Caco-2 (cell line): ENCODE results near the gene MYLK3. TPM values are rescaled to one million over a fixed set of nuclear protein-coding genes. Genes with fewer than 3 reads are reported as not detected.

ENCODE experiments used
- BruUV-seq: library from RNA; stranded (reverse); fragments of 400-500 nt; replicated peaks from 2 replicates; lab custom pipeline; 2021; lab: Mats Ljungman, UMichigan
- CTCF ChIA-PET: fragments of 300-600 bp; sonication (Branson Sonifier 250); formaldehyde crosslinking; loops from one replicate; lab custom pipeline; 2022; ENCODE audit warnings: antibody characterized with exemption; lab: Charles Lee
- POLR2A ChIA-PET: fragments of 300-600 bp; sonication (Branson Sonifier 250); formaldehyde crosslinking; loops from one replicate; lab custom pipeline; 2022; ENCODE audit warnings: antibody characterized with exemption; lab: Charles Lee
- DNase-seq, 2 experiments: peaks; one replicate each; pipeline versions ENCODE4 v3.0.0 to v3.0.0-alpha.2; 2020 to 2022
- H3K27me3 ChIP-seq: replicated peaks from 2 replicates; pipeline ENCODE4 v1.6.0; 2011; ENCODE audit warnings: low read length; ENCODE audit not compliant: control insufficient read depth, insufficient read depth
- H3K36me3 ChIP-seq: 2 replicates; pipeline ENCODE4 v1.5.1; 2011; ENCODE audit warnings: low read length; ENCODE audit not compliant: control insufficient read depth, insufficient read depth
- H3K4me1 ChIP-seq: fragments of 250-450 bp; sonication (Bioruptor Pico); 2 replicates; pipeline ENCODE4 v1.5.1; 2020; ENCODE audit warnings: mild to moderate bottlenecking
- H3K4me3 ChIP-seq: 2 replicates; pipeline ENCODE4 v1.5.1; 2011; ENCODE audit warnings: low read depth, mild to moderate bottlenecking, control low read depth, low read length
- H3K9me3 ChIP-seq: fragments of 250-450 bp; sonication (Bioruptor Pico); 2 replicates; pipeline ENCODE4 v1.5.1; 2020; ENCODE audit warnings: mild to moderate bottlenecking, moderate library complexity
- H3K27ac Mint-ChIP-seq: one replicate; pipeline ENCODE4 v1.8.0; 2022; ENCODE audit warnings: mixed read lengths; ENCODE audit not compliant: unreplicated experiment
- H3K27me3 Mint-ChIP-seq: one replicate; pipeline ENCODE4 v1.8.0; 2022; ENCODE audit warnings: mixed read lengths; ENCODE audit not compliant: insufficient read depth, unreplicated experiment
- H3K36me3 Mint-ChIP-seq: one replicate; pipeline ENCODE4 v1.8.0; 2022; ENCODE audit warnings: mild to moderate bottlenecking, mixed read lengths; ENCODE audit not compliant: insufficient read depth, unreplicated experiment
- H3K4me1 Mint-ChIP-seq: one replicate; pipeline ENCODE4 v1.8.0; 2022; ENCODE audit warnings: low read depth, mixed read lengths; ENCODE audit not compliant: unreplicated experiment
- H3K4me3 Mint-ChIP-seq: one replicate; pipeline ENCODE4 v1.8.0; 2022; ENCODE audit warnings: mild to moderate bottlenecking, moderate library complexity, mixed read lengths; ENCODE audit not compliant: unreplicated experiment
- H3K9me3 Mint-ChIP-seq: one replicate; pipeline ENCODE4 v1.8.0; 2022; ENCODE audit warnings: mixed read lengths; ENCODE audit not compliant: unreplicated experiment
- intact Hi-C: fragments of 100-400 bp; cut with micrococcal nuclease; formaldehyde crosslinking; loops from one replicate; pipeline ENCODE4 v1.10.0; 2022; ENCODE audit not compliant: unreplicated experiment
- total RNA-seq: library from RNA; stranded (reverse); gene quantifications from 2 replicates; pipeline ENCODE4 v1.2.3, GENCODE V29; 2022
- TF ChIP-seq, protein P1 (sequence below), 2 experiments: fragments of 200-600 bp in 1 of 2; IDR thresholded peaks; 1 replicate in 1 of 2; 2 replicates in 1 of 2; pipeline versions ENCODE4 v1.5.1 to v1.8.0; 2011 to 2022; ENCODE audit warnings: antibody characterized with exemption in 1 of 2, control low read depth in 1 of 2, inconsistent platforms in 1 of 2, low read depth in 1 of 2, low read length in 1 of 2, mild to moderate bottlenecking in 1 of 2, moderate library complexity in 1 of 2; ENCODE audit not compliant: insufficient read depth in 1 of 2, severe bottlenecking in 1 of 2, unreplicated experiment in 1 of 2

The MYLK3 gene
- total RNA-seq, 1 experiment from 2014 or later: 1.2 TPM

DNA sequence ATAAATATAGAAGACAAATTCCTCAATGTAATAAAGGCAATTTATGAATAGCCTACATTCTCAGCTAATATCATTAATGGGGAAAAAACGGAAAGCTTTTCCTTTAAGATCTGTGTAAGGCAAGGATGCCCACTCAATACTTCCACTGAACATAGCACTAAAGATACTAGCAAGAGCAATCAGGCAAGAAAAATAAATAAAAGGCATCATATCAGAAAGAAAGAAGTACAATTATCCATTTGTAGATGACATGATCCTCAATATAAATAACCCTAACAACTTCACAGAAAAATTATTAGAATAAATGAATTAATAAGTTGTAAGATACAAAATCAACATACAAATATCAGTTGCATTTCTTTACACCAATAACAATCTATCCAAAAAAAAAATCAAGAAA, 45.7 kb upstream of the MYLK3 start:
- H3K4me3 Mint-ChIP-seq: no peak overlapping the region

DNA sequence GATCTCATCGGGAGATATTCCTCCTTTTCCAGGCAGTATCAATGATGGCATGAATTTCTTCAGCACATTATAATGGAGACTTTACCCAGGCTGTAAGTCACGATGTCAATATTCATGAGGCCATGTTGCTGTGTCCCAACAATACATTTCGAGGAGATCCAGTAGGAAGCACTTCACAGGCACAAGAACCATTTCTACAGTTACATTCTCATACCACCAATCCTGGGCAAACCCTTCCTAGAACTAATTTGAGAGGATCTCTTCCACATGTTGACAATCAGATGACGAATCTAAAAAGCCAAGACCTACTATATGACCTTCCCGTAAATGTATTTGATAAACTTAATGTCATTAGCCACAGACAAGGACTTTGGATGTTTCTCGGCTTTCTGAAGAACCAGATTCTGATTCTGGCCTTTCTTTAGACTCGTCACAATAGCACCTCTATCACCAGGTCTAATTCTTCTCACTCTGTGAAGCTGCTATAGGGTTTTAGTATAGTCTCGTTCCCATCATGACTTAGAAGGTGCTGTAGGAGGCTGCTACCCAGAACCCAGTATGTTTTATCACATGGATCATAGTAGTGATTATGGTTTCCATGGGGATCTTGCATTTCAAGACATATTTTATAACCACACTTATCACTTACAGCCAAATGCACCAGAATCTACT, 42.6 kb upstream of the MYLK3 start:
- Mint-ChIP-seq H3K9me3 (peaks cover 34% of the 10 kb centered on the region), H3K36me3 (peaks cover 17% of the 10 kb centered on the region), H3K4me1 (peaks cover 6% of the 10 kb centered on the region), H3K27me3 (no peaks in the 10 kb centered on the region), H3K4me3 (peak overlapping the region; percentile 78), H3K27ac (no peak overlapping the region)
- ChIA-PET CTCF (interaction anchor here (1.3 to 1.4 kb wide), 2 partner anchors 10 to 117 kb away, joined by 5 to 8 read pairs; no protein-coding TSS in a partner anchor), POLR2A (interaction anchor here (1.2 kb wide), 1 partner anchor 117 kb away, joined by 3 read pairs; no protein-coding TSS in a partner anchor)
- Histone ChIP-seq H3K9me3 (no peaks in the 10 kb centered on the region), H3K27me3 (no peaks in the 10 kb centered on the region), H3K4me1 (peaks cover 14% of the 10 kb centered on the region), H3K4me3 (peak overlapping the region; percentile 55), H3K36me3 (no peaks in the 10 kb centered on the region)
- BruUV-seq: no TSS peak
- intact Hi-C loops: no loop called here
- TF ChIP-seq, protein P1, sequence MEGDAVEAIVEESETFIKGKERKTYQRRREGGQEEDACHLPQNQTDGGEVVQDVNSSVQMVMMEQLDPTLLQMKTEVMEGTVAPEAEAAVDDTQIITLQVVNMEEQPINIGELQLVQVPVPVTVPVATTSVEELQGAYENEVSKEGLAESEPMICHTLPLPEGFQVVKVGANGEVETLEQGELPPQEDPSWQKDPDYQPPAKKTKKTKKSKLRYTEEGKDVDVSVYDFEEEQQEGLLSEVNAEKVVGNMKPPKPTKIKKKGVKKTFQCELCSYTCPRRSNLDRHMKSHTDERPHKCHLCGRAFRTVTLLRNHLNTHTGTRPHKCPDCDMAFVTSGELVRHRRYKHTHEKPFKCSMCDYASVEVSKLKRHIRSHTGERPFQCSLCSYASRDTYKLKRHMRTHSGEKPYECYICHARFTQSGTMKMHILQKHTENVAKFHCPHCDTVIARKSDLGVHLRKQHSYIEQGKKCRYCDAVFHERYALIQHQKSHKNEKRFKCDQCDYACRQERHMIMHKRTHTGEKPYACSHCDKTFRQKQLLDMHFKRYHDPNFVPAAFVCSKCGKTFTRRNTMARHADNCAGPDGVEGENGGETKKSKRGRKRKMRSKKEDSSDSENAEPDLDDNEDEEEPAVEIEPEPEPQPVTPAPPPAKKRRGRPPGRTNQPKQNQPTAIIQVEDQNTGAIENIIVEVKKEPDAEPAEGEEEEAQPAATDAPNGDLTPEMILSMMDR (IDR thresholded peaks at IDR 0.05; ENCODE audit: insufficient read depth in 1 of 2, low read depth in 1 of 2, low read length in 1 of 2, severe bottlenecking in 1 of 2, unreplicated experiment in 1 of 2): no peak
- no peak for DNase-seq

More for the DNA sequence above, 45.7 kb upstream of the MYLK3 start:
- H3K4me1 Mint-ChIP-seq: no peaks in the 10 kb centered on the region
- no peak for DNase-seq
- H3K27ac Mint-ChIP-seq: no peak overlapping the region
- intact Hi-C loops: no loop called here
- no TSS peak for BruUV-seq
- peaks cover 14% of the 10 kb centered on the region for H3K36me3 Mint-ChIP-seq
- H3K9me3 Mint-ChIP-seq: peaks cover 23% of the 10 kb centered on the region
- Histone ChIP-seq H3K4me1 (peaks cover 8% of the 10 kb centered on the region), H3K27me3 (no peaks in the 10 kb centered on the region), H3K9me3 (no peaks in the 10 kb centered on the region), H3K36me3 (no peaks in the 10 kb centered on the region), H3K4me3 (no peak overlapping the region)
- H3K27me3 Mint-ChIP-seq: no peaks in the 10 kb centered on the region
- CTCF ChIA-PET: no interaction called here
- TF ChIP-seq, protein P1 (IDR thresholded peaks at IDR 0.05; ENCODE audit: insufficient read depth in 1 of 2, low read depth in 1 of 2, low read length in 1 of 2, severe bottlenecking in 1 of 2, unreplicated experiment in 1 of 2): no peak
- POLR2A ChIA-PET: no interaction called here

DNA sequence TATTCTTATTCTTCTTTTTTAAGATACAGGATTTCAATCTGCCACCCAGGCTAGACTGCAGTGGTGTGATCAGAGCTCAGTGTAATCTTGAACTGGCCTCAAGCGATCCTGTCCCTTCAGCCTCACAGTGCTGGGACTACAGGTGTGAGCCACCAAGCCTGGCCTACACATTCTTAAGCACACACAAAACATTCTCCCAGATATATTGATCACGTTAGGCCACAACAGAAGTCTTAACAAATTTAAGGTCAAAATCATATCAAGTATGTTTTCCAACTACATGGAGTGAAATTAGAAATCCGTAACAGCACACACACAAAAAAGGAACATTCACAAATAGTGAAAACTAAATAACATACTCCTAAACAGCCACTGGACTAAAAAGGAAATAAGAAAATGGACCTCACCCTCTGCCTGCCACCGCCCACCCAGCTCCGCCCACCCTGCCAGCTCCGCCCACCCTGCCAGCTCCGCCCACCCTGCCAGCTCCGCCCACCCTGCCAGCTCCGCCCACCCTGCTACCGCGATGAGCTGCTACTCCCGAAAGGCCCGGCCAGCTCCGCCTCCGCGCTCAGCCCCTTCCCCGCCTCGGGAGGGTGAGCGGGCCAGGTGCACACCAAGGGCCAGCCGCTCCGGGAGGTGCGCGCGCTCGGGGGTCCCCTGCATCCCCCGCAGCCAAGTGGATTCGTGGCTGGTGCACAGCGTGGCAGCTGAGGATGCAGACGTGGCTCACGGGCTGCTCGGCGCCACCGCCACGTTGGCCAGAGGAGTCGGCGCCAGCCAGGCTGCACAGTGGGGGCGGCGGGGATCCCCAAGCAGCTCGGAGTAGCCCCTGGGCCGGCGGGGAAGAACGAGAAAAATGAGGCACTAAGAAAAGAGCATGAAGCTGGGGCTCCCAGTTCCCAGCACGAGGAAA, 41.6 kb upstream of the MYLK3 start:
- no peaks in the 10 kb centered on the region for H3K9me3 ChIP-seq
- H3K4me1 Mint-ChIP-seq: peaks cover 12% of the 10 kb centered on the region
- peaks cover 28% of the 10 kb centered on the region for H3K9me3 Mint-ChIP-seq
- intact Hi-C loops: loop anchor here (1.0 to 2.0 kb wide), 2 partner anchors 27 to 42 kb away; partner anchors contain the start of gene C16orf87
- H3K27me3 Mint-ChIP-seq: no peaks in the 10 kb centered on the region
- no peaks in the 10 kb centered on the region for H3K27me3 ChIP-seq
- peak; percentile 77 to 79 for DNase-seq
- peak overlapping the region; percentile 78 for H3K4me3 Mint-ChIP-seq
- POLR2A ChIA-PET: interaction anchor here (0.6 to 1.2 kb wide), 4 partner anchors 49 to 116 kb away, joined by 3 to 8 read pairs (median 3); partner anchors contain the start of genes ORC6 and VPS35
- peaks cover 19% of the 10 kb centered on the region for H3K36me3 Mint-ChIP-seq
- CTCF ChIA-PET: interaction anchor here (0.5 to 1.4 kb wide), 6 partner anchors 11 to 229 kb away, joined by 3 to 8 read pairs (median 5); no protein-coding TSS in a partner anchor
- peak overlapping the region; percentile 55 for H3K4me3 ChIP-seq
- H3K27ac Mint-ChIP-seq: peak overlapping the region; percentile 48
- H3K36me3 ChIP-seq: no peaks in the 10 kb centered on the region
- no TSS peak for BruUV-seq
- H3K4me1 ChIP-seq: peaks cover 18% of the 10 kb centered on the region
- TF ChIP-seq, protein P1 (IDR thresholded peaks at IDR 0.05; ENCODE audit: insufficient read depth in 1 of 2, low read depth in 1 of 2, low read length in 1 of 2, severe bottlenecking in 1 of 2, unreplicated experiment in 1 of 2): no peak
